Smooth muscle cell (in vitro differentiated cells): Measurements from ENCODE around the gene SAMD10. TPM values are rescaled to one million over a fixed set of nuclear protein-coding genes. Genes with fewer than 3 reads are reported as not detected.

Experiments
- DNase-seq: peaks from one replicate; lab custom pipeline; 2025; ENCODE audit not compliant: unreplicated experiment; lab: John Stamatoyannopoulos, UW
- H2AFZ ChIP-seq: fragments of 200-600 bp; sonication (generic); 2 replicates; pipeline ENCODE4 v1.6.0; 2016; ENCODE audit warnings: antibody characterized with exemption, low read depth, mild to moderate bottlenecking
- H3F3A ChIP-seq: fragments of 200-600 bp; sonication (generic); 2 replicates; pipeline ENCODE4 v1.6.0; 2017; ENCODE audit warnings: antibody characterized with exemption, low read depth
- H3K27ac ChIP-seq: fragments of 200-600 bp; sonication (generic); 2 replicates; pipeline ENCODE4 v1.5.1; 2016; ENCODE audit warnings: low read depth, mild to moderate bottlenecking
- H3K27me3 ChIP-seq: fragments of 200-600 bp; sonication (generic); 2 replicates; pipeline ENCODE4 v1.6.1; 2016; ENCODE audit warnings: low read depth, mild to moderate bottlenecking
- H3K36me3 ChIP-seq: fragments of 200-600 bp; sonication (generic); 2 replicates; pipeline ENCODE4 v1.5.1; 2016; ENCODE audit warnings: low read depth
- H3K4me1 ChIP-seq: fragments of 200-600 bp; sonication (generic); 2 replicates; pipeline ENCODE4 v1.5.1; 2016; ENCODE audit warnings: low read depth
- H3K4me2 ChIP-seq: fragments of 200-600 bp; sonication (generic); 2 replicates; pipeline ENCODE4 v1.6.0; 2016; ENCODE audit warnings: mild to moderate bottlenecking
- H3K4me3 ChIP-seq: fragments of 200-600 bp; sonication (generic); 2 replicates; pipeline ENCODE4 v1.5.1; 2016; ENCODE audit warnings: mild to moderate bottlenecking
- H3K79me2 ChIP-seq: fragments of 200-600 bp; sonication (generic); 2 replicates; pipeline ENCODE4 v1.6.0; 2016; ENCODE audit warnings: low read depth, mild to moderate bottlenecking
- H3K9ac ChIP-seq: fragments of 200-600 bp; sonication (generic); 2 replicates; pipeline ENCODE4 v1.6.0; 2016; ENCODE audit warnings: low read depth
- H3K9me3 ChIP-seq: fragments of 200-600 bp; sonication (generic); replicated peaks from 2 replicates; pipeline ENCODE4 v1.5.1; 2016; ENCODE audit warnings: low read depth
- H4K20me1 ChIP-seq: fragments of 200-600 bp; sonication (generic); 2 replicates; pipeline ENCODE4 v1.6.0; 2016; ENCODE audit warnings: low read depth
- WGBS: methylation state at CpG from one replicate; pipeline ENCODE4 v1.1.7; 2016; ENCODE audit warnings: low lambda C conversion rate; 5-methylcytosine and 5-hydroxymethylcytosine counted together
- polyA plus RNA-seq: library from polyadenylated mRNA; unstranded; fragments of >200 nt; fragmentation: Nextera tagmentation; extraction: Ambion mirVana; gene quantifications from 2 replicates; pipeline ENCODE4 v1.2.1, GENCODE V29; 2016
- total RNA-seq: library from RNA; depleted of rRNA; stranded (reverse); fragments of >200 nt; gene quantifications from 2 replicates; pipeline ENCODE4 v1.2.3, GENCODE V29; 2014
- TF ChIP-seq, protein P1 (sequence below): fragments of 200-600 bp; sonication (generic); IDR thresholded peaks from 2 replicates; pipeline ENCODE4 v1.5.1; 2017; ENCODE audit warnings: borderline replicate concordance, mild to moderate bottlenecking, antibody characterized with exemption; ENCODE audit not compliant: insufficient read depth, poor library complexity, severe bottlenecking

The SAMD10 gene
- total and polyA plus RNA-seq, 2 experiments from 2014 or later = 0.13 to 1.2 TPM

DNA sequence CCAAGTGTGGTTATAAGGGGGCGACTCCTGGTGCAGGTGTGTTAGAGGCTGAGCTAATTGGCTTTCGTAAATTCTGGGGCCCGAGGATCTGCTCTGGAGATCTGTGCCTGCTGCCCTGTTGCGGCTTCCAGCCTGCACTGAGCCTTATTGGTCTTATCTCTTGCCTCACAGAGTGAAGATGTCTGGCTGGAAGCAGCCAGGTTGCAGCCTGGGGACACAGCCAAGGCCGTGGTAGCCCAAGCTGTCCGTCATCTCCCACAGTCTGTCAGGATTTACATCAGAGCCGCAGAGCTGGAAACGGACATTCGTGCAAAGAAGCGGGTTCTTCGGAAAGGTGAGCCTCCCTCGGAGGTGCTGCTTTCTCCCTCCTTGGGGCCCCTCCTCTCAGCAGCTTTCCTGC, 21.5 kb upstream of the SAMD10 start:
- H3K27me3 ChIP-seq = no peaks in the 10 kb centered on the region
- no peak overlapping the region for H3K4me3 ChIP-seq
- H3K9me3 ChIP-seq = no peaks in the 10 kb centered on the region
- H3K27ac ChIP-seq = no peak overlapping the region
- no peak overlapping the region for H2AFZ ChIP-seq
- peaks cover 33% of the 10 kb centered on the region for H4K20me1 ChIP-seq
- WGBS = 98% methylated on average over 12 of the region's 12 CpGs
- no peak overlapping the region for H3K9ac ChIP-seq
- TF ChIP-seq, protein P1, sequence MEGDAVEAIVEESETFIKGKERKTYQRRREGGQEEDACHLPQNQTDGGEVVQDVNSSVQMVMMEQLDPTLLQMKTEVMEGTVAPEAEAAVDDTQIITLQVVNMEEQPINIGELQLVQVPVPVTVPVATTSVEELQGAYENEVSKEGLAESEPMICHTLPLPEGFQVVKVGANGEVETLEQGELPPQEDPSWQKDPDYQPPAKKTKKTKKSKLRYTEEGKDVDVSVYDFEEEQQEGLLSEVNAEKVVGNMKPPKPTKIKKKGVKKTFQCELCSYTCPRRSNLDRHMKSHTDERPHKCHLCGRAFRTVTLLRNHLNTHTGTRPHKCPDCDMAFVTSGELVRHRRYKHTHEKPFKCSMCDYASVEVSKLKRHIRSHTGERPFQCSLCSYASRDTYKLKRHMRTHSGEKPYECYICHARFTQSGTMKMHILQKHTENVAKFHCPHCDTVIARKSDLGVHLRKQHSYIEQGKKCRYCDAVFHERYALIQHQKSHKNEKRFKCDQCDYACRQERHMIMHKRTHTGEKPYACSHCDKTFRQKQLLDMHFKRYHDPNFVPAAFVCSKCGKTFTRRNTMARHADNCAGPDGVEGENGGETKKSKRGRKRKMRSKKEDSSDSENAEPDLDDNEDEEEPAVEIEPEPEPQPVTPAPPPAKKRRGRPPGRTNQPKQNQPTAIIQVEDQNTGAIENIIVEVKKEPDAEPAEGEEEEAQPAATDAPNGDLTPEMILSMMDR = no peak
- DNase-seq = no peak
- H3K4me1 ChIP-seq = no peaks in the 10 kb centered on the region
- H3K4me2 ChIP-seq = no peak overlapping the region
- no peaks in the 10 kb centered on the region for H3F3A ChIP-seq
- H3K36me3 ChIP-seq = no peaks in the 10 kb centered on the region
- H3K79me2 ChIP-seq = no peaks in the 10 kb centered on the region

- Histone ChIP-seq H3K9me3 (no peaks in the 10 kb centered on the region), H3K4me1 (peaks cover 16% of the 10 kb centered on the region), H3K4me3 (no peak overlapping the region), H3K36me3 (peaks cover 10% of the 10 kb centered on the region), H3K27me3 (no peaks in the 10 kb centered on the region), H3K79me2 (peaks cover 17% of the 10 kb centered on the region), H3K27ac (no peak overlapping the region), H4K20me1 (peaks cover 6% of the 10 kb centered on the region), H2AFZ (no peak overlapping the region), H3K9ac (no peak overlapping the region), H3K4me2 (no peak overlapping the region), H3F3A (no peaks in the 10 kb centered on the region)
- no peak for DNase-seq
- 96% methylated on average over 14 of the region's 14 CpGs for WGBS
- TF ChIP-seq, protein P1 = no peak
Measured at GRCh38 chr20:63982937-63983336, 3.5 kb upstream of the SAMD10 start.

- TF ChIP-seq, protein P1 = peak; percentile 78
- peaks cover 6% of the 10 kb centered on the region for H4K20me1 ChIP-seq
- peak within 1 kb of the TSS; percentile 90 for H3K9ac ChIP-seq
- peaks cover 17% of the 10 kb centered on the region for H3K79me2 ChIP-seq
- no peaks in the 10 kb centered on the region for H3K9me3 ChIP-seq
- peak within 1 kb of the TSS; percentile 96 for H3K4me2 ChIP-seq
- H3K36me3 ChIP-seq = peaks cover 10% of the 10 kb centered on the region
- peak; percentile 67 for DNase-seq
- H3K4me1 ChIP-seq = peaks cover 16% of the 10 kb centered on the region
- H3K27me3 ChIP-seq = no peaks in the 10 kb centered on the region
- 2% methylated on average over 55 of the region's 75 CpGs for WGBS
- no peaks in the 10 kb centered on the region for H3F3A ChIP-seq
- H3K27ac ChIP-seq = peak within 1 kb of the TSS; percentile 82
- H3K4me3 ChIP-seq = peak within 1 kb of the TSS; percentile 97
- H2AFZ ChIP-seq = peak within 1 kb of the TSS; percentile 96
Measured at GRCh38 chr20:63980806-63981728, 1.6 kb upstream of the SAMD10 start, which contains the start of gene PRPF6. TSS of gene PRPF6 (plus strand) at chr20:63981132. CDS start at chr20:63981246, 114 bp downstream.
